Gastroesophageal sphincter (tissue), 3 donors: ENCODE measurements around the gene DNAI1.

Experiments used
- CTCF ChIP-seq, 4 experiments: fragments of 200-600 bp in 2 of 4; fragments of 450-650 bp in 2 of 4; sonication (generic) in 1 of 4; IDR thresholded peaks; one replicate each; pipeline ENCODE4 v1.5.1; 2017 to 2019; ENCODE audit warnings: antibody characterized with exemption in 4 of 4, mild to moderate bottlenecking in 2 of 4, moderate library complexity in 2 of 4
- EP300 ChIP-seq: sonication (generic); formaldehyde crosslinking; IDR thresholded peaks from one replicate; pipeline ENCODE4 v1.6.1; 2017; ENCODE audit warnings: antibody characterized with exemption, mild to moderate bottlenecking

DNA sequence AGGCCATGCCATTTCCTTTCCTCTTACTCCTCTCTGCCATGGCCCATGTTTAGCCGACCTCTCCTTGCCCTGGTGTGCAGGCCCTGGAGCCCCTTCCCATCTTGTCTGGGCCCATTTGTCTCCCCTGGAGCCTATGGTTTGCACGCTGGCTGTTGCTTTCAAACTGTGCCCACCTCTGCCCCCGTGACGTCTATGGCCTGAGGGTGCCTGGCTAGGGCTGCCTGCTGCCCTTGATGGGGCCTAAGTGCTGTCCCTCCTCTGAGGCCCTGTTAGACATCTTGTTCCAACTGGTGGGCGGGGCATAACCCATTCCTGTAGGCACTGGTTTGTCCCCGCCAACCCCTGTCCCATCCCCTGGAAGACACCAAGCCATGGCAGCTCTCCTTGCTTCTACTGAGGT is 86.9 kb downstream of the DNAI1 start:
- TF ChIP-seq CTCF (IDR thresholded peaks at IDR 0.05) (no peak), EP300 (no peak)
